SKM-1 (cell line): Measurements from ENCODE around the gene HBA2.
"Not testable (repeated sequence)": the region's sequence is repeated elsewhere in the genome, so short reads cannot be mapped to it uniquely, and the experiment has no call there.

Experiments used
- DNase-seq: peaks from one replicate; lab custom pipeline; 2025; ENCODE audit not compliant: unreplicated experiment; lab: John Stamatoyannopoulos, UW

Gene HBA2

GRCh38 chr16:191831-192230 is 19.2 kb downstream of the HBA2 start:
- no peak for DNase-seq

- DNase-seq: no peak
Measured at GRCh38 chr16:192686-193085, 20.0 kb downstream of the HBA2 start.

GRCh38 chr16:193441-193840 is 20.8 kb downstream of the HBA2 start:
- no peak for DNase-seq

- no peak for DNase-seq
Measured at GRCh38 chr16:194516-194915, 21.8 kb downstream of the HBA2 start.

- no peak for DNase-seq
Measured at GRCh38 chr16:200388-200787, 27.7 kb downstream of the HBA2 start.

- no peak for DNase-seq
Measured at GRCh38 chr16:203246-203645, 30.6 kb downstream of the HBA2 start.

GRCh38 chr16:204046-204445 is 31.4 kb downstream of the HBA2 start:
- DNase-seq: not testable (repeated sequence)

GRCh38 chr16:209359-209758 is 36.7 kb downstream of the HBA2 start:
- not testable (repeated sequence) for DNase-seq

- DNase-seq: not testable (repeated sequence)
Measured at GRCh38 chr16:211631-212180, 39.0 kb downstream of the HBA2 start.

GRCh38 chr16:212999-213398 is 40.3 kb downstream of the HBA2 start:
- no peak for DNase-seq

- DNase-seq: no peak
Measured at GRCh38 chr16:220021-220420, 47.3 kb downstream of the HBA2 start.
